Esophagus squamous epithelium (tissue), 5 donors: ENCODE measurements around the gene NIF3L1. TPM values are rescaled to one million over a fixed set of nuclear protein-coding genes. Genes with fewer than 3 reads are reported as not detected.
"Not testable (repeated sequence)": the region's sequence is repeated elsewhere in the genome, so short reads cannot be mapped to it uniquely, and the experiment has no call there.

Experiments used
- DNase-seq: peaks from one replicate; lab custom pipeline; 2025; lab: John Stamatoyannopoulos, UW
- H3K27ac ChIP-seq, 4 donors: fragments of 200-600 bp; sonication (generic); one replicate each; pipeline ENCODE4 v1.5.1; 2016 to 2019; ENCODE audit warnings: mild to moderate bottlenecking in 1 of 4
- H3K27me3 ChIP-seq, 4 donors: fragments of 200-600 bp; sonication (generic); 1 replicate in 3 of 4; 2 replicates in 1 of 4; pipeline versions ENCODE4 v1.5.1 to v1.6.0; 2017 to 2021; ENCODE audit warnings: antibody characterized with exemption in 1 of 4
- H3K36me3 ChIP-seq, 3 donors: fragments of 200-600 bp; sonication (generic); one replicate each; pipeline ENCODE4 v1.5.1; 2016 to 2019
- H3K4me1 ChIP-seq, 3 donors: fragments of 200-600 bp; sonication (generic); one replicate each; pipeline ENCODE4 v1.5.1; 2017 to 2019
- H3K4me3 ChIP-seq, 4 donors: fragments of 200-600 bp; sonication (generic); 1 replicate in 3 of 4; 2 replicates in 1 of 4; pipeline ENCODE4 v1.5.1; 2016 to 2019; ENCODE audit warnings: mild to moderate bottlenecking in 2 of 4, moderate library complexity in 1 of 4
- H3K9me3 ChIP-seq, 3 donors: fragments of 200-600 bp; sonication (generic); one replicate each; pipeline ENCODE4 v1.5.1; 2016 to 2019
- CTCF ChIP-seq, 6 experiments: fragments of 450-650 bp in 4 of 6; fragments of 200-600 bp in 2 of 6; sonication (generic) in 2 of 6; IDR thresholded peaks; one replicate each; pipeline ENCODE4 v1.5.1; 2016 to 2019; ENCODE audit warnings: antibody characterized with exemption in 6 of 6, mild to moderate bottlenecking in 4 of 6, moderate library complexity in 4 of 6
- POLR2A ChIP-seq, 4 donors: fragments of 450-650 bp; IDR thresholded peaks; one replicate each; pipeline ENCODE4 v1.6.1; 2017; ENCODE audit warnings: antibody characterized with exemption in 4 of 4, mild to moderate bottlenecking in 4 of 4, moderate library complexity in 3 of 4
- WGBS, 2 donors: methylation state at CpG; one replicate each; pipeline ENCODE4 v1.1.5; 2018; 5-methylcytosine and 5-hydroxymethylcytosine counted together
- intact Hi-C: fragments of 100-400 bp; cut with DNase I; formaldehyde crosslinking; loops from one replicate; pipeline ENCODE4 v1.15.0; 2022
- total RNA-seq, 4 donors: library from RNA; depleted of rRNA; stranded (reverse); fragments of >200 nt; gene quantifications; one replicate each; pipeline ENCODE4 v1.1.0, GENCODE V29; 2016
- donor health status: DM: yes; HTN: yes; CAD: no.

NIF3L1 gene
- total RNA-seq, 4 donors from 2014 or later, result 13.5 to 24.0 (median 19.2) TPM

DNA sequence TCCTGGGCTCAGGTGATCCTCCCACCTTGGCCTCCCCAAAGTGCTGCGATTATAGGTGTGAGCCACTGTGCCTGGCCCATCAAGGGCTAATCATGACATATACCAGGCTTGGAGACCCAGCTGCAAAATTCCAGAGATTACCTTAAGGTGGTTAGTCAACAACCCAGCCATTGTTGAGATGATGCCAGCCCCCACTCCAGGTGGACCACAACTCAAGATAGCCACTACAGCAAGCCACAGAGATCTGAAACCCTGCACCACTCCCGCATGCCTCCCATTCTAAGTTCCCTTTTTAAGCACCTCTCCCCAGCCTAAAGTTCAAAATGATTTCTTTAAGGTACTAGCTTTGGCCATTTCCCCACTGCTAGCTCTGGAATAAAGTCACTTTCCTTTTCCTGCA, 20.2 kb upstream of the NIF3L1 start:
- Histone ChIP-seq H3K27me3 (no peaks in the 10 kb centered on the region), H3K27ac (no peak overlapping the region), H3K36me3 (peaks cover 0 to 42% (median 0%) of the 10 kb centered on the region in 3 donors), H3K9me3 (no peaks in the 10 kb centered on the region), H3K4me1 (peaks cover 5 to 30% (median 9%) of the 10 kb centered on the region in 3 donors), H3K4me3 (no peak overlapping the region)
- WGBS, 2 donors, result 85 to 93% methylated on average over 2 of the region's 2 CpGs
- intact Hi-C loops, result no loop called here
- TF ChIP-seq CTCF (IDR thresholded peaks at IDR 0.05) (no peak), POLR2A (IDR thresholded peaks at IDR 0.05) (no peak)
- no peak for DNase-seq

DNA sequence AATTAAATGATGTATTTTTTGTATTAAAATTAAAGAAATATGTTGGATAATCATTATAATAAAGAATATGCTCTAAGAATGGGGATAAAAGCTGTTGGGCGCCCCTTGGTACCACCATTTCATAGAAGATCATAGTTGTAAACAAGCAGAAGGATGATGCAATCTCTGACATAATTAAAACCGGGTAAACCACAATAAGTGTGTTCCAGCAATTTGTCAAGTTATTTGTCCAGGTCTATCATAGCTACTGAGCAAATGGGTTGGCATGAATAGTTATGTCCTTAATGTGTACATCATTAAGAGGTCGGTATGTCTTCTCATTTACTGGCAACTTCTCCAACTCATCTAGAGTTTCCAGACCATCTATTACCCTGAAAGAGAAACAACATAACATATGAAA, 18.0 kb upstream of the NIF3L1 start:
- Histone ChIP-seq H3K27ac (no peak overlapping the region), H3K27me3 (no peaks in the 10 kb centered on the region), H3K36me3 (peaks cover 8 to 63% (median 8%) of the 10 kb centered on the region in 3 donors), H3K4me3 (no peak overlapping the region), H3K4me1 (peaks cover 0 to 15% (median 5%) of the 10 kb centered on the region in 3 donors), H3K9me3 (no peaks in the 10 kb centered on the region)
- 61 to 69% methylated on average over 3 of the region's 3 CpGs for WGBS, 2 donors
- no peak for DNase-seq
- intact Hi-C loops, result no loop called here
- TF ChIP-seq CTCF (IDR thresholded peaks at IDR 0.05), result no peak
- no peak for TF ChIP-seq POLR2A (IDR thresholded peaks at IDR 0.05)

DNA sequence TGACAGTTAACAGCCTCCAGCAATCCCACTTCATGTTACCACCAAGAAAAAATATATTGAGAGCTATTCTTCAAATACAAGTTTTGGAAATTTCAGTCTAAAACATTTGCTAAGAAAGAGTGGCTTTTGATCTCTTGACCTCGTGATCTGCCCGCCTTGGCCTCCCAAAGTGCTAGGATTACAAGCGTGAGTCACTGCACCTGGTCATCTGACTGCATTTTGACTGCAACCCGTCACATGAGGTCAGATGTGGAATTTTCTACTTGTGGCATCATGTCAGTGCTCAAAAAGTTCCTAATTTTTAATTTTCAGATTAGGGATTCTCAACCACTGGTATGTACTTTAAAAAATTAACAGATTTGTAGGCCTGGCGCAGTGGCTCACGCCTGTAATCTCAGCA, 15.6 kb upstream of the NIF3L1 start:
- no peak for DNase-seq
- intact Hi-C loops, result no loop called here
- Histone ChIP-seq H3K36me3 (peaks cover 8 to 87% (median 9%) of the 10 kb centered on the region in 3 donors), H3K27ac (no peak overlapping the region), H3K4me1 (no peaks in the 10 kb centered on the region), H3K4me3 (no peak overlapping the region), H3K9me3 (no peaks in the 10 kb centered on the region), H3K27me3 (no peaks in the 10 kb centered on the region)
- TF ChIP-seq POLR2A (IDR thresholded peaks at IDR 0.05), result no peak
- TF ChIP-seq CTCF (IDR thresholded peaks at IDR 0.05), result no peak
- WGBS, 2 donors, result 89 to 90% methylated on average over 5 to 6 of the region's 6 CpGs

- Histone ChIP-seq H3K9me3 (no peaks in the 10 kb centered on the region), H3K36me3 (peaks cover 8 to 100% (median 9%) of the 10 kb centered on the region in 3 donors), H3K27ac (no peak overlapping the region), H3K4me1 (no peaks in the 10 kb centered on the region), H3K4me3 (no peak overlapping the region), H3K27me3 (no peaks in the 10 kb centered on the region)
- intact Hi-C loops, result no loop called here
- no peak for TF ChIP-seq CTCF (IDR thresholded peaks at IDR 0.05)
- DNase-seq, result no peak
Measured at GRCh38 chr2:200877443-200877842, 11.7 kb upstream of the NIF3L1 start.

DNA sequence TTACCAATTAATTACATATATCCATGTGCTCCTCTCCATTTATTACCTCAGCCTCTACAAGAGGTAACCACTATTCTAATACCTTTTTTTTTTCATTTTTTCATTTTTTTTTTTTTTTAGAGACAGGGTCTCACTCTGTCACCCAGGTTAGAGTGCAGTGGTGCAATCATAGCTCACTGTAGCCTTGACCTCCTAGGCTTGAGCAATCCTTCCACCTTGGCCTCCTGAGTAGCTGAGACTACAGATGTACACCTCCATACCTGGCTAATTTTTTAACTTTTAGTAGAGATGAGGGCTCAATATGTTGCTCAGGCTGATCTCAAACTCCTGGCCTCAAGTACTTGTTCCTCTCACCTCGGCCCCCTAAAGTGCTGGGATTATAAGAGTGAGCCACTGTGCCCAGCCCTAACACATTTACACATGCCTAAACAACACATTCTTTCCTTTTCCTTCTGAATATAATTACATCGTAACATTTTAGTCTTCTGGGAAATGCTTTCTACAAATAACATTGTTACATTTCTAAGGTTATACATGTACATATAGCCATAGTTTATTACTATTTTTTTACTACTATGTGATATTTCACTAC, 10.8 kb upstream of the NIF3L1 start:
- H3K9me3 ChIP-seq, result no peaks in the 10 kb centered on the region
- 100% methylated on average over 2 of the region's 2 CpGs for WGBS, 2 donors

DNA sequence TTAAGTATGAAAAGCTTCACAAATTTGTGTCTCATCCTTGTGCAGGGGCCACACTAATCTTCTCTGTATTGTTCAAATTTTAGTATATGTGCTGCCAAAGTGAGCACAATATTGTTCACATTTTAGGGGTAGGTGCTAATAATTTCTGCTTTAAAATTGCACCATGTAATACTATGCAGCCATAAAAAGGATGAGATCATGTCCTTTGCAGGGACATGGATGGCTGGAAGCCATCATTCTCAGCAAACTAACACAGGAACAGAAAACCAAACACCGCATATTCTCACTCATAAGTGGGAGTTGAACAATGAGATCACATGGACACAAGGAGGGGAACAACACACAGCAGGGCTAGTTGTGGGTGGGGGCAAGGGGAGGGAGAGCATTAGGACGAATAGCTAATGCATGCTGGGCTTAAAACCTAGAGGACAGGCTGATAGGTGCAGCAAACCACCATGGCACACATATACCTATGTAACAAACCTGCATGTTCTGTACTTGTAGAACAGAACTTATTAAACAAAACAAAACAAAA, 7.4 kb upstream of the NIF3L1 start:
- H3K9me3 ChIP-seq, H3K4me1 ChIP-seq, H3K27me3 ChIP-seq, intact Hi-C loops, H3K27ac ChIP-seq, H3K4me3 ChIP-seq, DNase-seq: not testable (repeated sequence)
- WGBS, 2 donors, result 79 to 81% methylated on average over 2 of the region's 2 CpGs
- H3K36me3 ChIP-seq, result peaks cover 12 to 98% (median 17%) of the 10 kb centered on the region in 3 donors

More for the DNA sequence above, 10.8 kb upstream of the NIF3L1 start:
- no peak overlapping the region for H3K27ac ChIP-seq
- no peaks in the 10 kb centered on the region for H3K27me3 ChIP-seq
- no peak for DNase-seq
- no peak for TF ChIP-seq CTCF (IDR thresholded peaks at IDR 0.05)
- TF ChIP-seq POLR2A (IDR thresholded peaks at IDR 0.05), result no peak
- no peaks in the 10 kb centered on the region for H3K4me1 ChIP-seq
- H3K4me3 ChIP-seq, result no peak overlapping the region
- H3K36me3 ChIP-seq, result peaks cover 11 to 100% (median 13%) of the 10 kb centered on the region in 3 donors
- intact Hi-C loops, result no loop called here
